ENCODE results near the gene PRTFDC1. TPM values are rescaled to one million over a fixed set of nuclear protein-coding genes. Genes with fewer than 3 reads are reported as not detected.

Gene PRTFDC1
- total RNA-seq, 1 experiment from 2014 or later = 83.2 TPM

- Mint-ChIP-seq H3K4me3 (ENCODE audit: unreplicated experiment) (no peak overlapping the region), H3K4me1 (ENCODE audit: low read depth, unreplicated experiment) (no peaks in the 10 kb centered on the region), H3K27me3 (ENCODE audit: insufficient read depth, unreplicated experiment) (no peaks in the 10 kb centered on the region), H3K27ac (ENCODE audit: unreplicated experiment) (no peak overlapping the region), H3K9me3 (ENCODE audit: unreplicated experiment) (no peaks in the 10 kb centered on the region), H3K36me3 (ENCODE audit: insufficient read depth, unreplicated experiment) (no peaks in the 10 kb centered on the region)
- Histone ChIP-seq H3K27me3 (replicated peaks; ENCODE audit: control insufficient read depth, insufficient read depth, low read length) (no peaks in the 10 kb centered on the region), H3K9me3 (no peaks in the 10 kb centered on the region), H3K36me3 (ENCODE audit: control insufficient read depth, insufficient read depth, low read length) (no peaks in the 10 kb centered on the region), H3K4me3 (ENCODE audit: low read depth, low read length) (no peak overlapping the region), H3K4me1 (peaks cover 6% of the 10 kb centered on the region; the same call in 1 of the 2 replicates)
- CTCF ChIA-PET = no interaction called here
- BruUV-seq (replicated peaks) = no TSS peak
- intact Hi-C loops (cut with micrococcal nuclease; ENCODE audit: unreplicated experiment) = no loop called here
- no peak for TF ChIP-seq CTCF (IDR thresholded peaks at IDR 0.05; ENCODE audit: insufficient read depth in 1 of 2, low read depth in 1 of 2, low read length in 1 of 2, severe bottlenecking in 1 of 2, unreplicated experiment in 1 of 2)
- DNase-seq = no peak
- POLR2A ChIA-PET = no interaction called here
Observed at GRCh38 chr10:24983946-24984345, 31.5 kb upstream of the PRTFDC1 start.

DNA sequence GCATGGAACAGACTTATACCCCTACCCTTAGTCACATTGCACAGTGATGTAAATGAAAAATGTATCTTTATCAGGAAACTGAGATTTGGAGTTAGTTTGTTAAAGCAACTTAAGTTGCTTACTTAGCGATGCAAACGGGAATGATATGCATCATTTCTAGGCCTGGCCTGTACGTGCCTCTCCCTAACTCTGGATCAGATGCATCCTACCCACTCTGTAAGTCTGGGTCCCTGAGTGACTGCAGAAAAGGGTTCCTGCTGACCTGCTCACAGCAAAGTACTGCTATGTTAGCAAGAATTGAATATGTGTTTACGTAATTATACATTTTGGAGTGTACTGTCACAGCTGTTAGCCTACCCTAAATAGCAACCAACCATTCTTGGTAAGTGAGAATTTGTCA is 30.7 kb upstream of the PRTFDC1 start:
- CTCF ChIA-PET = no interaction called here
- no peaks in the 10 kb centered on the region for H3K9me3 ChIP-seq
- POLR2A ChIA-PET = no interaction called here
- no peaks in the 10 kb centered on the region for H3K9me3 Mint-ChIP-seq (ENCODE audit: unreplicated experiment)
- no peaks in the 10 kb centered on the region for H3K36me3 Mint-ChIP-seq (ENCODE audit: insufficient read depth, unreplicated experiment)
- intact Hi-C loops (cut with micrococcal nuclease; ENCODE audit: unreplicated experiment) = no loop called here
- no peak for TF ChIP-seq CTCF (IDR thresholded peaks at IDR 0.05; ENCODE audit: insufficient read depth in 1 of 2, low read depth in 1 of 2, low read length in 1 of 2, severe bottlenecking in 1 of 2, unreplicated experiment in 1 of 2)
- no peak overlapping the region for H3K27ac Mint-ChIP-seq (ENCODE audit: unreplicated experiment)
- no peaks in the 10 kb centered on the region for H3K36me3 ChIP-seq (ENCODE audit: control insufficient read depth, insufficient read depth, low read length)
- H3K4me3 ChIP-seq (ENCODE audit: low read depth, low read length) = no peak overlapping the region
- no peaks in the 10 kb centered on the region for H3K27me3 Mint-ChIP-seq (ENCODE audit: insufficient read depth, unreplicated experiment)
- H3K4me1 ChIP-seq = peaks cover 6% of the 10 kb centered on the region; the same call in 1 of the 2 replicates
- BruUV-seq (replicated peaks) = no TSS peak
- no peak overlapping the region for H3K4me3 Mint-ChIP-seq (ENCODE audit: unreplicated experiment)
- H3K27me3 ChIP-seq (replicated peaks; ENCODE audit: control insufficient read depth, insufficient read depth, low read length) = no peaks in the 10 kb centered on the region
- H3K4me1 Mint-ChIP-seq (ENCODE audit: low read depth, unreplicated experiment) = no peaks in the 10 kb centered on the region
- no peak for DNase-seq

GRCh38 chr10:24982319-24983112 is 30.1 kb upstream of the PRTFDC1 start:
- no peak overlapping the region for H3K27ac Mint-ChIP-seq (ENCODE audit: unreplicated experiment)
- no peaks in the 10 kb centered on the region for H3K4me1 Mint-ChIP-seq (ENCODE audit: low read depth, unreplicated experiment)
- no peaks in the 10 kb centered on the region for H3K36me3 Mint-ChIP-seq (ENCODE audit: insufficient read depth, unreplicated experiment)
- no peaks in the 10 kb centered on the region for H3K9me3 Mint-ChIP-seq (ENCODE audit: unreplicated experiment)
- no peak overlapping the region for H3K4me3 Mint-ChIP-seq (ENCODE audit: unreplicated experiment)
- no peaks in the 10 kb centered on the region for H3K9me3 ChIP-seq
- TF ChIP-seq CTCF (IDR thresholded peaks at IDR 0.05; ENCODE audit: insufficient read depth in 1 of 2, low read depth in 1 of 2, low read length in 1 of 2, severe bottlenecking in 1 of 2, unreplicated experiment in 1 of 2) = no peak
- BruUV-seq (replicated peaks) = no TSS peak
- ChIA-PET CTCF (no interaction called here), POLR2A (no interaction called here)
- peaks cover 6% of the 10 kb centered on the region; the same call in 1 of the 2 replicates for H3K4me1 ChIP-seq
- H3K36me3 ChIP-seq (ENCODE audit: control insufficient read depth, insufficient read depth, low read length) = no peaks in the 10 kb centered on the region
- intact Hi-C loops (cut with micrococcal nuclease; ENCODE audit: unreplicated experiment) = no loop called here
- DNase-seq = no peak
- H3K4me3 ChIP-seq (ENCODE audit: low read depth, low read length) = no peak overlapping the region
- no peaks in the 10 kb centered on the region for H3K27me3 ChIP-seq (replicated peaks; ENCODE audit: control insufficient read depth, insufficient read depth, low read length)
- no peaks in the 10 kb centered on the region for H3K27me3 Mint-ChIP-seq (ENCODE audit: insufficient read depth, unreplicated experiment)

All from Caco-2 (cell line).